Left lung (tissue), 10 donors: ENCODE results near the gene TTC39C. TPM values are rescaled to one million over a fixed set of nuclear protein-coding genes. Genes with fewer than 3 reads are reported as not detected.

Experiments used
- ATAC-seq: fragments of 200-7000 bp; cut with Tn5 transposase; one replicate; pipeline ENCODE4 v1.9.1; 2020; ENCODE audit warnings: moderate library complexity
- DNase-seq, 4 donors: peaks; one replicate each; pipeline ENCODE4 v3.0.0-alpha.2; 2013 to 2020
- H3K27ac ChIP-seq, 2 donors: fragments of 200-600 bp; sonication (generic) in 1 of 2; one replicate each; pipeline versions ENCODE4 v1.5.0 to v1.8.0; 2020 to 2021
- H3K27me3 ChIP-seq, 2 donors: fragments of 200-600 bp; sonication (generic) in 1 of 2; one replicate each; pipeline versions ENCODE4 v1.5.0 to v1.8.0; 2020 to 2021
- H3K36me3 ChIP-seq, 2 donors: fragments of 200-600 bp; sonication (generic) in 1 of 2; one replicate each; pipeline versions ENCODE4 v1.5.0 to v1.8.0; 2020 to 2021
- H3K4me1 ChIP-seq, 2 donors: fragments of 200-600 bp; one replicate each; pipeline ENCODE4 v1.8.0; 2021
- H3K4me3 ChIP-seq, 2 donors: fragments of 200-600 bp; sonication (generic) in 1 of 2; one replicate each; pipeline versions ENCODE4 v1.5.0 to v1.8.0; 2020 to 2021; ENCODE audit warnings: mild to moderate bottlenecking in 1 of 2
- H3K9me3 ChIP-seq, 2 donors: fragments of 200-600 bp; sonication (generic) in 1 of 2; one replicate each; pipeline versions ENCODE4 v1.5.0 to v1.8.0; 2020 to 2021
- CTCF ChIP-seq, 2 donors: fragments of 200-600 bp; sonication (generic) in 1 of 2; IDR thresholded peaks; one replicate each; pipeline versions ENCODE4 v1.5.0 to v1.8.0; 2021; ENCODE audit warnings: antibody characterized with exemption in 2 of 2
- intact Hi-C, 2 donors: fragments of 100-400 bp; cut with DNase I; formaldehyde crosslinking; loops; one replicate each; pipeline versions ENCODE4 v1.11.2 to v1.14.2; 2022
- polyA plus RNA-seq, 6 donors: library from polyadenylated mRNA; unstranded; fragments of 120-200 nt; gene quantifications; one replicate each; pipeline ENCODE4 v1.2.1, GENCODE V29; 2013; ENCODE audit not compliant: insufficient read length in 6 of 6
- total RNA-seq, 2 donors: library from RNA; stranded (reverse); fragmentation: NEBNext Ultra II Directional; extraction: Animal tissue kit (Norgen Biotek cat#: 25700); gene quantifications; one replicate each; pipeline ENCODE4 v1.2.1, GENCODE V29; 2021
- donor health status: DM: no; HTN: yes; CAD: no.
- donor health status: DM: no; HTN: no; CAD: no.

Gene TTC39C
- total and polyA plus RNA-seq, 8 donors = 12.0 to 19.3 (median 15.1) TPM

- Histone ChIP-seq H3K9me3 (no peaks in the 10 kb centered on the region), H3K4me3 (no peak overlapping the region), H3K36me3 (peaks cover 0 to 59% of the 10 kb centered on the region in 2 donors), H3K4me1 (no peaks in the 10 kb centered on the region), H3K27me3 (no peaks in the 10 kb centered on the region), H3K27ac (no peak overlapping the region)
- intact Hi-C loops = no loop called here
- DNase-seq (no peak), ATAC-seq (no peak)
- no peak for TF ChIP-seq CTCF (IDR thresholded peaks at IDR 0.05)
Measured at GRCh38 chr18:24157855-24158254, 143.3 kb downstream of the TTC39C start.

- intact Hi-C loops = no loop called here
- no peak for TF ChIP-seq CTCF (IDR thresholded peaks at IDR 0.05)
- Histone ChIP-seq H3K4me1 (no peaks in the 10 kb centered on the region), H3K9me3 (no peaks in the 10 kb centered on the region), H3K27ac (no peak overlapping the region), H3K4me3 (no peak overlapping the region), H3K27me3 (no peaks in the 10 kb centered on the region), H3K36me3 (peaks cover 0 to 74% of the 10 kb centered on the region in 2 donors)
- no peak for DNase-seq
- no peak for ATAC-seq
Measured at GRCh38 chr18:24160086-24160485, 145.5 kb downstream of the TTC39C start.

GRCh38 chr18:24161304-24161703, 146.8 kb downstream of the TTC39C start:
- ATAC-seq = no peak
- intact Hi-C loops = no loop called here
- TF ChIP-seq CTCF (IDR thresholded peaks at IDR 0.05) = no peak

GRCh38 chr18:24168496-24168895, 153.9 kb downstream of the TTC39C start:
- no peak for ATAC-seq
- Histone ChIP-seq H3K27ac (no peak overlapping the region), H3K4me1 (no peaks in the 10 kb centered on the region), H3K9me3 (no peaks in the 10 kb centered on the region), H3K4me3 (no peak overlapping the region), H3K27me3 (no peaks in the 10 kb centered on the region), H3K36me3 (peaks cover 0 to 60% of the 10 kb centered on the region in 2 donors)
- TF ChIP-seq CTCF (IDR thresholded peaks at IDR 0.05) = no peak
- DNase-seq = no peak
- intact Hi-C loops = no loop called here

More at GRCh38 chr18:24161304-24161703, 146.8 kb downstream of the TTC39C start:
- Histone ChIP-seq H3K4me1 (no peaks in the 10 kb centered on the region), H3K27ac (no peak overlapping the region), H3K27me3 (no peaks in the 10 kb centered on the region), H3K4me3 (no peak overlapping the region), H3K9me3 (no peaks in the 10 kb centered on the region), H3K36me3 (peaks cover 0 to 74% of the 10 kb centered on the region in 2 donors)
- no peak for DNase-seq

GRCh38 chr18:24170360-24170759, 155.8 kb downstream of the TTC39C start:
- intact Hi-C loops = no loop called here
- ATAC-seq = no peak

More at GRCh38 chr18:24170360-24170759, 155.8 kb downstream of the TTC39C start:
- Histone ChIP-seq H3K27me3 (no peaks in the 10 kb centered on the region), H3K27ac (no peak overlapping the region), H3K36me3 (peaks cover 0 to 50% of the 10 kb centered on the region in 2 donors), H3K4me1 (no peaks in the 10 kb centered on the region), H3K4me3 (no peak overlapping the region), H3K9me3 (no peaks in the 10 kb centered on the region)
- no peak for DNase-seq
- TF ChIP-seq CTCF (IDR thresholded peaks at IDR 0.05) = no peak
